Esophagus squamous epithelium (tissue), 4 donors: ENCODE measurements around the gene TIAM2.

Experiments used
- POLR2A ChIP-seq, 4 donors: fragments of 450-650 bp; IDR thresholded peaks; one replicate each; pipeline ENCODE4 v1.6.1; 2017; ENCODE audit warnings: antibody characterized with exemption in 4 of 4, mild to moderate bottlenecking in 4 of 4, moderate library complexity in 3 of 4
- TF ChIP-seq, protein P1 (sequence below), 6 experiments: fragments of 450-650 bp in 4 of 6; fragments of 200-600 bp in 2 of 6; sonication (generic) in 2 of 6; IDR thresholded peaks; one replicate each; pipeline ENCODE4 v1.5.1; 2016 to 2019; ENCODE audit warnings: antibody characterized with exemption in 6 of 6, mild to moderate bottlenecking in 4 of 6, moderate library complexity in 4 of 6

DNA sequence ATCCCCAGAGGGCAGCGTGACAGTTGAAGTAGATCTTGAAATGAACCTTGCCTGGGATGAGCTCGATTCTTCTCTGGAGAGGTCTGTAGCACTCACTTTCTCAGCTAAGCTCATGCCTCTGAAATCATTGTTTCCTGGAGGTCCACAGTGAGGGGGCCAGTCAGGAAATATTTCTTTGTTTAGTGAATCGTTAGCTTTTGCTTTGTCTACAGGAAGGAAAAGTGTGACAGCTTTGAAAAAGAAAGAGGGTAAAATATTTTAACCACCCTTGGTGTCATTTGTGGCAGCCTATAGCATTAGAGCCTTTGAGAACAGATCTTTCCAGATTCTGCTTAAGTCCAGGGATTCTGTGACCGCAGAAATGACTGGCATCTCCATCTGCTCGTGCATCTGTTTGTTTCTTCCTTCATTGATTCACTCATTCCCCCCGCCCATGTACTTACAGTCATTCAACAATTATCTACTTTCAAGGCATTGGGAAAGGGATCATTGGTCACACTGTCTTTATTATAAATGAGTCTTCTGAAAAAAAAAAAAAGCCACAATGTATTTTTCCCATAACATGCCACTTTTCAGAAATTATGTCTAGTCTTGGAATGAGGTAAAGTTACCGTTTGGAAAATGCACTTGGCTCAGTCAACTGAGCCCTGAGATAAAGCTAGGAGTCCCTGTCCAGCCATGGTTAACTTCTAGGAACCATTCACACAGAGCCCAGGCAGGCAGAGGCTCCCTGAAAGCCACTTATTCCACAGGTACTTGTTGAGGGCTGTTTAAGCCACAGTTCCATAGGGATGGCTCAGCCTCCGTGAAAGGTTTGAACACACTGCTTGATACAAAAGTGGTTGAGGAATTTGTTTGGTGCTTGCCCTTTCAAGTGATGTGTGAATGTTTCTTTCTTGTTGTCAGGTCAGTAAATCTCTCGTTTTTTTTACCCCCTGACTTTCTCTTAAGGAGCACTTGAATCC lies 86.0 kb downstream of the TIAM2 start:
- TF ChIP-seq POLR2A (IDR thresholded peaks at IDR 0.05) = no peak
- TF ChIP-seq, protein P1, sequence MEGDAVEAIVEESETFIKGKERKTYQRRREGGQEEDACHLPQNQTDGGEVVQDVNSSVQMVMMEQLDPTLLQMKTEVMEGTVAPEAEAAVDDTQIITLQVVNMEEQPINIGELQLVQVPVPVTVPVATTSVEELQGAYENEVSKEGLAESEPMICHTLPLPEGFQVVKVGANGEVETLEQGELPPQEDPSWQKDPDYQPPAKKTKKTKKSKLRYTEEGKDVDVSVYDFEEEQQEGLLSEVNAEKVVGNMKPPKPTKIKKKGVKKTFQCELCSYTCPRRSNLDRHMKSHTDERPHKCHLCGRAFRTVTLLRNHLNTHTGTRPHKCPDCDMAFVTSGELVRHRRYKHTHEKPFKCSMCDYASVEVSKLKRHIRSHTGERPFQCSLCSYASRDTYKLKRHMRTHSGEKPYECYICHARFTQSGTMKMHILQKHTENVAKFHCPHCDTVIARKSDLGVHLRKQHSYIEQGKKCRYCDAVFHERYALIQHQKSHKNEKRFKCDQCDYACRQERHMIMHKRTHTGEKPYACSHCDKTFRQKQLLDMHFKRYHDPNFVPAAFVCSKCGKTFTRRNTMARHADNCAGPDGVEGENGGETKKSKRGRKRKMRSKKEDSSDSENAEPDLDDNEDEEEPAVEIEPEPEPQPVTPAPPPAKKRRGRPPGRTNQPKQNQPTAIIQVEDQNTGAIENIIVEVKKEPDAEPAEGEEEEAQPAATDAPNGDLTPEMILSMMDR (IDR thresholded peaks at IDR 0.05) = no peak
